Choroid plexus epithelial cell (primary cell): ENCODE data around the gene CMIP.

Source experiments
- DNase-seq: peaks from one replicate; pipeline ENCODE4 v3.0.0-alpha.2; 2010; ENCODE audit warnings: low read depth
- H3K4me3 ChIP-seq: 2 replicates; pipeline ENCODE4 v1.5.1; 2011; ENCODE audit warnings: low read depth, mild to moderate bottlenecking, control low read depth, low read length, moderate library complexity
- TF ChIP-seq, protein P1 (sequence below): conservative IDR thresholded peaks from 2 replicates; pipeline ENCODE4 v1.5.1; 2011; ENCODE audit warnings: low read depth, mild to moderate bottlenecking, control low read depth, inconsistent platforms, low read length, moderate library complexity

The CMIP gene

DNA sequence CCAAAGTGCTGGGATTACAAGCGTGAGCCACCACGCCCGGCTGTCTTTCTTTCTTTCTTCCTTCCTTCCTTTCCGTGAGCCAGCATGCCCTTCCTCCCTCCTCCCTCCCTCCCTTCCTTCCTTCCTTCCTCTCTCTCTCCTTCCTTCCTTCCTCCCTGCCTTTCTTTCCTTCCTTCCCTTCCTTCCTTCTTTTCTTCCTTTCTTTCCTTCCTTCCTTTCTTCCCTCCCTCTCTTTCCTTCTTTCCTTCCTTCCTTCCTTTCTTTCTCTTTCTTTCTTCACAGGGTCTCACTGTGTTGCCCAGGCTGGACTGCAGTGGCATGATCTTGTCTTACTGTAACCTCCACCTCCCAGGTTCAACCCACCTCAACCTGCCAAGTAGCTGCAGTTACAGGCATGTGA lies 283.8 kb downstream of the CMIP start:
- DNase-seq: no peak
- no peak overlapping the region for H3K4me3 ChIP-seq
- TF ChIP-seq, protein P1, sequence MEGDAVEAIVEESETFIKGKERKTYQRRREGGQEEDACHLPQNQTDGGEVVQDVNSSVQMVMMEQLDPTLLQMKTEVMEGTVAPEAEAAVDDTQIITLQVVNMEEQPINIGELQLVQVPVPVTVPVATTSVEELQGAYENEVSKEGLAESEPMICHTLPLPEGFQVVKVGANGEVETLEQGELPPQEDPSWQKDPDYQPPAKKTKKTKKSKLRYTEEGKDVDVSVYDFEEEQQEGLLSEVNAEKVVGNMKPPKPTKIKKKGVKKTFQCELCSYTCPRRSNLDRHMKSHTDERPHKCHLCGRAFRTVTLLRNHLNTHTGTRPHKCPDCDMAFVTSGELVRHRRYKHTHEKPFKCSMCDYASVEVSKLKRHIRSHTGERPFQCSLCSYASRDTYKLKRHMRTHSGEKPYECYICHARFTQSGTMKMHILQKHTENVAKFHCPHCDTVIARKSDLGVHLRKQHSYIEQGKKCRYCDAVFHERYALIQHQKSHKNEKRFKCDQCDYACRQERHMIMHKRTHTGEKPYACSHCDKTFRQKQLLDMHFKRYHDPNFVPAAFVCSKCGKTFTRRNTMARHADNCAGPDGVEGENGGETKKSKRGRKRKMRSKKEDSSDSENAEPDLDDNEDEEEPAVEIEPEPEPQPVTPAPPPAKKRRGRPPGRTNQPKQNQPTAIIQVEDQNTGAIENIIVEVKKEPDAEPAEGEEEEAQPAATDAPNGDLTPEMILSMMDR: no peak

DNA sequence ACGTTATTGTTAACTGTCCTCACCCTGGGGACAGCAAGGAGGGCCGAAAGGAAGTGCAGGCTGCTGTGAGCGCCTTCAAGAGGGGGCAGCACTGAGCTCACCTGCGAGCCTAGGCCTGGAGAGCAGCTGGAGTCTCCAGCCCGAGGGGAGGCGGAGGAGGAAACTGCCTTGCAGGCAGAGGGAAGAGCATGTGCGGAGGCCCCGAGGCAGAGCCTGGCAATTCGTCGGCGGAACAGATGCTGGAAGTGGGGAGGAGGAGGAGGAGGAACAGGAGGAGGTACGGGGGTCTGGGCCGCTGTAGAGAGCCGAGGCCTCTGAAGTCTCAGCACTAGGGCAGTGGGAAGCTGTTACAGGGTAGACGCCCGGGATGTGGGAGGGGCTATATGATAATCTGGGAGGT lies 284.8 kb downstream of the CMIP start:
- TF ChIP-seq, protein P1: peak; percentile 28

GRCh38 chr16:81730090-81731051 lies 285.8 kb downstream of the CMIP start:
- DNase-seq: peak; percentile 89
- peak overlapping the region; percentile 62 for H3K4me3 ChIP-seq
- TF ChIP-seq, protein P1: peak; percentile 55

More for the DNA sequence above, 284.8 kb downstream of the CMIP start:
- no peak for DNase-seq
- H3K4me3 ChIP-seq: no peak overlapping the region

- TF ChIP-seq, protein P1: no peak
- DNase-seq: no peak
- no peak overlapping the region for H3K4me3 ChIP-seq
These were observed 287.0 kb downstream of the CMIP start for GRCh38 chr16:81731649-81732048.

GRCh38 chr16:81732699-81733098 lies 288.1 kb downstream of the CMIP start:
- no peak overlapping the region for H3K4me3 ChIP-seq
- no peak for DNase-seq
- TF ChIP-seq, protein P1: peak; percentile 7

GRCh38 chr16:81733295-81733694 lies 288.7 kb downstream of the CMIP start:
- no peak for DNase-seq
- H3K4me3 ChIP-seq: no peak overlapping the region
- TF ChIP-seq, protein P1: no peak
